22Rv1 (cell line): Measurements from ENCODE around the gene MYO7B.

Experiments used
- ZFX ChIP-seq: fragments of 450-650 bp; IDR thresholded peaks from 2 replicates; pipeline ENCODE4 v1.6.1; 2017; ENCODE audit warnings: antibody characterized with exemption, borderline replicate concordance
- TF ChIP-seq, protein P1 (sequence below): fragments of 450-650 bp; IDR thresholded peaks from 2 replicates; pipeline ENCODE4 v1.5.1; 2017; ENCODE audit warnings: mild to moderate bottlenecking

DNA sequence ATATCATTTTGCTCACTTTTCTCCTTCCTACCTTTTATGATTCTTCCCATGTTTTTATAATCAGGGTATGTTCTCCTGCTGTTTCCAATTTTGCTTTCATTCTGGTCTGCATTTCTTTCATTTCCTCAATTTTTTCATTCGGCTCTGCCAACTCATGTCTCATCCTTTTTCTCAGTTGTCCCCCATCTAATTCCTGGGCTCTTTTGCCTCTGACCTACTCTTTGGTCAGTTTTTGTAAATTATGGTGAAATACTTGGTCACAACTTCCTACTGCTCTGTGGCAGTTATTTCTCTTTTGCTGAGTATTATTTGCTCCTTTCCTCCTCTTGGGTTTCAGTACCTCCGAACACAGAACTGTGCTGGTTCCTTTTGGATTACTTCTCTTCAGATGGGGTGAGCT is 27.5 kb downstream of the MYO7B start:
- TF ChIP-seq, protein P1, sequence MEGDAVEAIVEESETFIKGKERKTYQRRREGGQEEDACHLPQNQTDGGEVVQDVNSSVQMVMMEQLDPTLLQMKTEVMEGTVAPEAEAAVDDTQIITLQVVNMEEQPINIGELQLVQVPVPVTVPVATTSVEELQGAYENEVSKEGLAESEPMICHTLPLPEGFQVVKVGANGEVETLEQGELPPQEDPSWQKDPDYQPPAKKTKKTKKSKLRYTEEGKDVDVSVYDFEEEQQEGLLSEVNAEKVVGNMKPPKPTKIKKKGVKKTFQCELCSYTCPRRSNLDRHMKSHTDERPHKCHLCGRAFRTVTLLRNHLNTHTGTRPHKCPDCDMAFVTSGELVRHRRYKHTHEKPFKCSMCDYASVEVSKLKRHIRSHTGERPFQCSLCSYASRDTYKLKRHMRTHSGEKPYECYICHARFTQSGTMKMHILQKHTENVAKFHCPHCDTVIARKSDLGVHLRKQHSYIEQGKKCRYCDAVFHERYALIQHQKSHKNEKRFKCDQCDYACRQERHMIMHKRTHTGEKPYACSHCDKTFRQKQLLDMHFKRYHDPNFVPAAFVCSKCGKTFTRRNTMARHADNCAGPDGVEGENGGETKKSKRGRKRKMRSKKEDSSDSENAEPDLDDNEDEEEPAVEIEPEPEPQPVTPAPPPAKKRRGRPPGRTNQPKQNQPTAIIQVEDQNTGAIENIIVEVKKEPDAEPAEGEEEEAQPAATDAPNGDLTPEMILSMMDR, result no peak
- TF ChIP-seq ZFX, result no peak
